HG03135 (cell line): Measurements from ENCODE around the gene ZNF638.
"Not testable (repeated sequence)": the region's sequence is repeated elsewhere in the genome, so short reads cannot be mapped to it uniquely, and the experiment has no call there.

Source experiments
- ATAC-seq: cut with Tn5 transposase; IDR thresholded peaks from one replicate; pipeline ENCODE4 v1.9.1; 2021; ENCODE audit warnings: mild to moderate bottlenecking, moderate library complexity; ENCODE audit not compliant: unreplicated experiment

ZNF638 gene

GRCh38 chr2:71331331-71331580, 326 bp upstream of the ZNF638 start:
- ATAC-seq, result not testable (repeated sequence)

- ATAC-seq, result no peak
Observed at GRCh38 chr2:71332435-71332796, 834 bp downstream of the ZNF638 start.

GRCh38 chr2:71333619-71334018, 2.0 kb downstream of the ZNF638 start:
- ATAC-seq, result no peak

- no peak for ATAC-seq
Observed at GRCh38 chr2:71336384-71336783, 4.8 kb downstream of the ZNF638 start.

GRCh38 chr2:71336802-71337201, 5.2 kb downstream of the ZNF638 start:
- no peak for ATAC-seq

- ATAC-seq, result no peak
Observed at GRCh38 chr2:71337776-71338175, 6.2 kb downstream of the ZNF638 start.

- no peak for ATAC-seq
Observed at GRCh38 chr2:71339685-71340084, 8.1 kb downstream of the ZNF638 start.

GRCh38 chr2:71340176-71340575, 8.6 kb downstream of the ZNF638 start:
- no peak for ATAC-seq

- no peak for ATAC-seq
Observed at GRCh38 chr2:71341645-71342044, 10.1 kb downstream of the ZNF638 start.

- no peak for ATAC-seq
Observed at GRCh38 chr2:71346065-71346464, 14.5 kb downstream of the ZNF638 start.

- no peak for ATAC-seq
Observed at GRCh38 chr2:71347517-71347916, 15.9 kb downstream of the ZNF638 start.

- no peak for ATAC-seq
Observed at GRCh38 chr2:71348302-71348701, 16.7 kb downstream of the ZNF638 start.

- ATAC-seq, result no peak
Observed at GRCh38 chr2:71353248-71353647, 21.7 kb downstream of the ZNF638 start.

- no peak for ATAC-seq
Observed at GRCh38 chr2:71358931-71359671, 27.5 kb downstream of the ZNF638 start.

GRCh38 chr2:71360434-71360975, 28.9 kb downstream of the ZNF638 start:
- ATAC-seq, result no peak

GRCh38 chr2:71361631-71362030, 30.0 kb downstream of the ZNF638 start:
- no peak for ATAC-seq

- ATAC-seq, result no peak
Observed at GRCh38 chr2:71362447-71362846, 30.9 kb downstream of the ZNF638 start.

- ATAC-seq, result no peak
Observed at GRCh38 chr2:71370015-71370414, 38.4 kb downstream of the ZNF638 start.

GRCh38 chr2:71372042-71372441, 40.5 kb downstream of the ZNF638 start:
- ATAC-seq, result no peak

- ATAC-seq, result no peak
Observed at GRCh38 chr2:71379086-71379485, 47.5 kb downstream of the ZNF638 start.

- no peak for ATAC-seq
Observed at GRCh38 chr2:71380665-71381064, 49.1 kb downstream of the ZNF638 start.

GRCh38 chr2:71385012-71385411, 53.4 kb downstream of the ZNF638 start:
- ATAC-seq, result no peak

GRCh38 chr2:71388214-71388613, 56.6 kb downstream of the ZNF638 start:
- no peak for ATAC-seq
